GM21423 (cell line): Measurements from ENCODE around the gene FAM117B.
"Not testable (repeated sequence)": the region's sequence is repeated elsewhere in the genome, so short reads cannot be mapped to it uniquely, and the experiment has no call there.

Source experiments
- ATAC-seq: cut with Tn5 transposase; IDR thresholded peaks from one replicate; pipeline ENCODE4 v1.9.1; 2021; ENCODE audit warnings: mild to moderate bottlenecking, moderate library complexity; ENCODE audit not compliant: unreplicated experiment

The FAM117B gene

DNA sequence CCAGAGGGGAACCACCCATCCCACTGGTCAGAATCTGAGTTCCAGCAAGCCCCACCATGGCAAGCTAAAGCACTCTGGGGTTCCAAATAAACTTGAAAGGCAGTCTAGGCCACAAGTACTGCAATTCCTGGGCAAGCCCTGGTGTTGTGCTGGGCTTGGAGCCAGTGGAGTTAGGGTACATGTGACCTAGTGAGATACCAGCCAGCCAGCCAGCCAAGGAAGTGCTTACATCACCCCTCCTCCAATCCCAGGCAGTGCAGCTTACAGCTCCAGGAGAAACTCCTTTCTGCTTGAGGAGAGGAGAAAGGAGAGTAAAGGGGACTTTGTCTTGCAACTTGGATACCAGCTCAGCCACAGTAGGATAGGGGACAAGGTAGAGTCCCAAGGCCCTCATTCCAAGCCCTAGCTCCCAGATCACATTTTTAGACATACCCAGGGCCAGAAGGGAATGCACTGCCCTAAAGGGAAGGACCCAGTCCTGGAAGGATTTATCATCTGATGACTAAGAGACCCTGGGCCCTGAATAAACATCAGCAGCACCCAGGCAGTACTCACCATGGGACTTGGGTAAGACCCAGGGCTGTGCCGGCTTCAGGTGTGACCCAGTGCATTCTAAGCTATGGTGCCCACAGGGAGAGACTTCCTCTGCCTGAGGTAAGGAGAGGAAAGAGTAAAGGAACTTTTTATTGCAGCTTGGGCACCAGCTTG is 172.8 kb downstream of the FAM117B start:
- ATAC-seq = not testable (repeated sequence)

DNA sequence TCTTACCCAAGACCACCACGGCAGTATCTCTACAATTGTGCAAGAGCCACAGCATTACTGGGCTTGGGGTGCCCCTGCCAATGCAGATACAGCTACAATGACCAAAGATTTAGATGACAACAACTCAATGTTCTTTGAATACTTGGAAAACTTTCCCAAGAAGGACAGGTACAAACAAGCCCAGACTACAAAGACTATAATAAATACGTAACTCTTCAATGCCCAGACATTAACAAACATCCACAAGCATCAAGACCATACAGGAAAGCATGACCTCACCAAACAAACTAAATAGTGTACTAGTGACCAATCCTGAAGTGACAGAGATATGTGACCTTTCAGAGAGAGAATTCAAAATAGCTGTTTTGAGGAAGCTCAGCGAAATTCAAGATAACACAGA is 174.0 kb downstream of the FAM117B start:
- no peak for ATAC-seq

DNA sequence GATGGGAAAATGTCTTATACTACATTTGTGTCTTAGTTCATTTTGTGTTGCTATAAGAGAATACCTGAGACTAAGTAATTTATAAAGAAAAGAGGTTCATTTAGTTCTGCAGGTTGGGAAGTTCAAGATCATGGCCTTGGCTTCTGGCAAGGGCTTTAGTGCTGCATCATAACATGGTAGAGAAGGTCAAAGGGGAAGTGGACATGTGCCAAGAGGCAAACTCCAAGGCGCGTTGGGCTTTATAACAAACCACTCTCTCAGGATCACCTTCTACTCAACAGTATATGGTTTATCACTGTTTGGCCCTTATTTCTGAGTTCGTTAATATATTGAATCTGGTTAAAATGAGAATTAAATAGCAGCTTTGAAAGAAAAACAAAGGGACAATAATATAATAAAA is 178.6 kb downstream of the FAM117B start:
- no peak for ATAC-seq

DNA sequence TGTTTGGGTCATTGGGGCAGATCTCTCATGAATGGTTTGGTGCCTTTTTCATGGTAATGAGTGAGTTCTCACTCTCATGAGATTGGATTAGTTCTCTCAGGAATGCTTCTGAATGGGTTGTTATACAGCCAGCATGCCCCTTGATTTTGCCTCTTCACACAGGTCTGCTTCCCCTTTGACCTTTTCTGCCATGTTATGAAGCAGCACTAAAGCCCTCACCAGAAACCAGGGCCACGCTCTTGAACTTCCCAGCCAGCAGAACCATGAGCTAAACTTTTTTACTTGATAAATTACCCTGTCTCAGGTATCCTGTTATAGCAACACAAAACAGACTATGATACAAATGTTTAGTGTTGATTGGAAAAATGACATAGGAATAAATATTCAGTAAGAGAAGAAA is 179.5 kb downstream of the FAM117B start:
- no peak for ATAC-seq

DNA sequence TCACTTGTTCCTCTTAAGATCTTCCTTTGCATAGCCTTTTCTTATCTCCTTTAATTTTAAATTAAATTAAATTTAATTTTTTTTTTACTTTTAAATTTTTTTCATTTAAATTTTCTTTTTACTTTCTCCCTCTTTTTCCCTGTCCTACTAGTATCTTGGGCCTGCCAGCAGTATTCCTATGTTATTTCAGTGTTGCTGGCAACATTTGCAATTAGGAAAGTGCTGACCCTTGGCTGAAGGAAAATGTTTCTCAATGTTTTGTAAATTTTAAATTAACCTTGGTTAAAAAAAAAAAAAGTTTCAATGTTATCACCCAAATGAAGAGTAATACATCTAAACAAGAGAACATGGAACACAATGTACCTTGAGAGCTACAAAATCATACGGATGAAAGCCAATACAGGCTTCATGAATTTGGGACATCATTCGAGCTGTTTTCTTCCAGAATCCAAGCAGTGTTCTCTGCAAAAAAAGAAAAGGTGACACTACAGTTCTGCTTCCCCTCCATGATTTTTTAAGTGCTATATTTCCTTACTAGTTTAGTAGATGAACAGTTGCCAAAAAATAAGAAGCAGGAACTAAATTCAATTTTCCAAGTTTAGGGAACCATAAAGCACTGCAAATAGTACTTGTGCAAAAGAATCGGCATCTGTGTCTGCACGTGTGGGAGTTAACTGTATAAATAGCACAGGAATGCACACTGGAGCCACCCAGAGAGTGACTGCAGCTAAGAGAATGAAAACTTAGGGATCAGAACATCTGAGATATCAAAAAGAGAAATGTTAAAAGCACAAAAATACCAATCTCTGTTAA is 181.0 kb downstream of the FAM117B start:
- no peak for ATAC-seq

DNA sequence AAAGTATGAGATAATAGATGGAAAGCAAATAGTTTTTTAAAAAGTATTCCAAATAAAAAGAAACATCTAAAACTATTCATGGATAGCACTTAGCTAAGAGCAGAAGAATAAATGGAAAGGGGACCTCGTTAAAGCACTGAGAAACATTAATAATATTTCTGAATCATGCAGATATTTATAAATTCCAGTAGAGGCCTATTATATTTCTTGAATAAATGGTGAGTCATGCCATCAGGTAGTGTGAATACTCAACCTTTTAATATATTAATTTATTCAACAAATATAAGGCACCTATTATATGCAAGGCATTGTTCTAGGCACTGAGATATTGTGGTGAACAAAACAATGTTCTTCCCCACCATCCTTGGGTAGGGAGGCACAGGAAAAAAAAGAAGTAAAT is 183.0 kb downstream of the FAM117B start:
- no peak for ATAC-seq

DNA sequence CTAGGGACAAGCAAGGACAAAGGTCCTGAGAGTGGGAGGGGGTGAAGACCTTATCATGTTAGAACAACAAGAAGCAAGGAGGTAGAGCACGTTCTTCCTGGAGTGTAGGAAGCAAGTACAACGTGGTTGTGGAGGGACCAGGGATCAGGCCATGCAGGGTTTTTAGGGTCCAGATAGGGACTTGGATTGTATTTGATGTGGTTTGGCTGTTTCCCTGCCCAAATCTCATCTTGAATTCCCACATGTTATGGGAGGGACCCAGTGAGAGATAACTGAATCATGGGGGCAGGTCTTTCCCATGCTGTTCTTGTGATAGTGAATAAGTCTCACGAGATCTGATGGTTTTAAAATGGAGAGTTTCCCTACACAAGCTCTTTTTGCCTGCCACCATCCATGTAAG is 183.6 kb downstream of the FAM117B start:
- no peak for ATAC-seq
